HepG2 (cell line): Measurements from ENCODE around the gene KCNMA1. TPM values are rescaled to one million over a fixed set of nuclear protein-coding genes. Genes with fewer than 3 reads are reported as not detected.

Experiments used
- ATAC-seq: fragments of 200-7000 bp; cut with Tn5 transposase; 3 replicates; pipeline ENCODE4 v1.9.1; 2020; ENCODE audit warnings: mild to moderate bottlenecking, moderate library complexity
- BruUV-seq: library from RNA; stranded (reverse); fragments of 400-500 nt; replicated peaks from 2 replicates; lab custom pipeline; 2021; lab: Mats Ljungman, UMichigan
- CTCF ChIA-PET: fragments of 300-600 bp; formaldehyde crosslinking; extraction: SDS; loops from one replicate; lab custom pipeline; 2021; ENCODE audit warnings: low total read pairs, inconsistent platforms, low intra/inter-chr PET ratio; lab: Yijun Ruan, JAX
- POLR2A ChIA-PET: fragments of 350-600 bp; sonication (Branson Sonifier 250); formaldehyde crosslinking; loops from one replicate; lab custom pipeline; 2020; ENCODE audit warnings: antibody characterized with exemption, inconsistent platforms; lab: Yijun Ruan, JAX
- DNase-seq: peaks from one replicate; pipeline ENCODE4 v3.0.0-alpha.2; 2015; ENCODE audit warnings: low spot score
- FAIRE-seq: peaks from 3 replicates; lab custom pipeline; 2011; peaks lifted over from hg19 to GRCh38; lab: Jason Lieb, UNC
- H2AFZ ChIP-seq: one replicate; pipeline ENCODE4 v1.6.1; 2011; ENCODE audit warnings: low read length, inconsistent platforms
- H3K27ac ChIP-seq: fragments of 300-600 bp; 3 replicates; pipeline ENCODE4 v1.8.0; 2011; ENCODE audit warnings: mixed run types, mild to moderate bottlenecking, mixed read lengths, low read length, inconsistent platforms; ENCODE audit not compliant: insufficient read depth; ENCODE audit errors: extremely low read length
- H3K27me3 ChIP-seq, 2 experiments: fragments of 200-600 bp in 1 of 2; 2 replicates in 1 of 2; 3 replicates in 1 of 2; pipeline versions ENCODE4 v1.6.0 to v1.8.0; 2011; ENCODE audit warnings: low read length in 2 of 2, mild to moderate bottlenecking in 2 of 2, moderate library complexity in 2 of 2, inconsistent platforms in 1 of 2; ENCODE audit not compliant: insufficient read depth in 2 of 2, control insufficient read depth in 1 of 2
- H3K36me3 ChIP-seq, 2 experiments: fragments of 200-600 bp in 1 of 2; replicated peaks in 1 of 2; 2 replicates in 1 of 2; 3 replicates in 1 of 2; pipeline versions ENCODE4 v1.5.1 to v1.8.0; 2011; ENCODE audit warnings: low read length in 2 of 2, inconsistent platforms in 1 of 2; ENCODE audit not compliant: insufficient read depth in 2 of 2, control insufficient read depth in 1 of 2
- H3K4me1 ChIP-seq: 2 replicates; pipeline ENCODE4 v1.5.1; 2012; ENCODE audit warnings: low read length, inconsistent platforms; ENCODE audit not compliant: insufficient read depth
- H3K4me2 ChIP-seq: 2 replicates; pipeline ENCODE4 v1.6.0; 2011; ENCODE audit warnings: low read depth, low read length, inconsistent platforms
- H3K4me3 ChIP-seq, 3 experiments: fragments of 200-600 bp in 1 of 3; sonication (generic), shearing (Covaris generic) in 1 of 3; replicated peaks in 1 of 3; 2 replicates each; pipeline ENCODE4 v1.5.1; 2011 to 2016; ENCODE audit warnings: low read length in 3 of 3, inconsistent platforms in 2 of 3, low read depth in 2 of 3, mild to moderate bottlenecking in 2 of 3, control low read depth in 1 of 3, mixed read lengths in 1 of 3; ENCODE audit not compliant: insufficient read depth in 1 of 3
- H3K79me2 ChIP-seq: one replicate; pipeline ENCODE4 v1.6.1; 2011; ENCODE audit warnings: low read length, inconsistent platforms; ENCODE audit not compliant: insufficient read depth
- H3K9ac ChIP-seq: 2 replicates; pipeline ENCODE4 v1.6.0; 2011; ENCODE audit warnings: mild to moderate bottlenecking, low read depth, low read length, inconsistent platforms; ENCODE audit not compliant: insufficient read depth
- H3K9me3 ChIP-seq: 2 replicates; pipeline ENCODE4 v1.5.1; 2012; ENCODE audit warnings: mild to moderate bottlenecking, low read length
- H4K20me1 ChIP-seq: 2 replicates; pipeline ENCODE4 v1.6.0; 2011; ENCODE audit warnings: inconsistent platforms, mild to moderate bottlenecking, low read length, moderate library complexity; ENCODE audit not compliant: insufficient read depth
- CEBPZ ChIP-seq: IDR thresholded peaks from 2 replicates; pipeline ENCODE4 v1.6.1; 2012; ENCODE audit warnings: low read length, improper control_type of control experiment
- ZFP36L1 ChIP-seq: sonication (generic); formaldehyde crosslinking; IDR thresholded peaks from 2 replicates; pipeline ENCODE4 v1.8.0; 2022; ENCODE audit warnings: mild to moderate bottlenecking, missing genetic modification reagents, moderate library complexity
- ZNF790 ChIP-seq: sonication (generic); formaldehyde crosslinking; IDR thresholded peaks from 2 replicates; pipeline ENCODE4 v1.8.0; 2022; ENCODE audit warnings: missing genetic modification reagents, mild to moderate bottlenecking, borderline replicate concordance
- ZSCAN5A ChIP-seq: sonication (generic); formaldehyde crosslinking; IDR thresholded peaks from 2 replicates; pipeline ENCODE4 v1.8.0; 2022; ENCODE audit warnings: mild to moderate bottlenecking, missing genetic modification reagents, borderline replicate concordance
- WGBS: methylation state at CpG from one replicate; pipeline ENCODE4 v1.1.6; 2017; ENCODE audit warnings: low lambda C conversion rate; 5-methylcytosine and 5-hydroxymethylcytosine counted together
- in situ Hi-C: cut with HindIII; loops from 2 replicates; pipeline ENCODE4 v1.10.0; 2017; ENCODE audit warnings: low pct_unique_long_range_greater_than_20kb; ENCODE audit not compliant: extremely low pct_ligation_motif_present
- intact Hi-C: fragments of 100-400 bp; cut with micrococcal nuclease; formaldehyde crosslinking; loops from one replicate; pipeline ENCODE4 v1.10.0; 2022; ENCODE audit not compliant: unreplicated experiment
- polyA plus RNA-seq, 8 experiments: library from polyadenylated mRNA; depleted of rRNA in 3 of 8; stranded (reverse) in 7 of 8; unstranded in 1 of 8; fragments of >200 nt; fragmentation: Illumina TruSeq in 4 of 8; extraction: Trizol in 4 of 8; gene quantifications; 2 replicates each; pipeline versions ENCODE4 v1.2.1 to v1.2.3, GENCODE V29; 2011 to 2016; ENCODE audit warnings: low read depth in 4 of 8, missing spikeins in 1 of 8, mixed read lengths in 1 of 8; ENCODE audit not compliant: insufficient read depth in 1 of 8
- total RNA-seq, 5 experiments: library from RNA; depleted of rRNA; stranded (reverse); fragments of >200 nt; fragmentation: Illumina TruSeq; extraction: Trizol; gene quantifications; 2 replicates each; pipeline ENCODE4 v1.2.3, GENCODE V29; 2016; ENCODE audit warnings: low read depth in 1 of 5

The KCNMA1 gene
- total and polyA plus RNA-seq, 2 of the 13 experiments (the other 11 are each of a cell fraction or from before 2014, with no cell fraction given): 0.02 TPM; not detected in 1

- H3K27ac ChIP-seq: no peak overlapping the region
- 10% methylated on average over 3 of the region's 3 CpGs for WGBS
- ATAC-seq (no peak), DNase-seq (no peak), FAIRE-seq (no peak)
- no peak overlapping the region for H3K4me3 ChIP-seq
- H3K79me2 ChIP-seq: no peaks in the 10 kb centered on the region
- no peak overlapping the region for H2AFZ ChIP-seq
- H3K9ac ChIP-seq: no peak overlapping the region
- in situ Hi-C loops: no loop called here
- intact Hi-C loops: no loop called here
- H3K9me3 ChIP-seq: no peaks in the 10 kb centered on the region
- H3K4me1 ChIP-seq: no peaks in the 10 kb centered on the region
- BruUV-seq: no TSS peak
- no peaks in the 10 kb centered on the region for H4K20me1 ChIP-seq
- peaks cover 0 to 4% of the 10 kb centered on the region in 2 experiments; a peak in 1 of 5 replicates for H3K27me3 ChIP-seq
- TF ChIP-seq CEBPZ (no peak), ZFP36L1 (CRISPR knock-in tag) (no peak), ZSCAN5A (no peak), ZNF790 (no peak)
- no peaks in the 10 kb centered on the region for H3K36me3 ChIP-seq
- ChIA-PET POLR2A (no interaction called here), CTCF (no interaction called here)
- H3K4me2 ChIP-seq: no peak overlapping the region
These were observed 89.5 kb downstream of the KCNMA1 start for GRCh38 chr10:77548157-77548556.
